SU-DHL-6 (cell line): ENCODE results near the gene ITPKB.
"Not testable (repeated sequence)": the region's sequence is repeated elsewhere in the genome, so short reads cannot be mapped to it uniquely, and the experiment has no call there.

Source experiments
- H2AFZ ChIP-seq: fragments of 200-600 bp; sonication (generic); 2 replicates; pipeline ENCODE4 v1.6.1; 2014; ENCODE audit warnings: low read depth, mild to moderate bottlenecking, moderate library complexity, mixed read lengths, antibody characterized with exemption, low read length; ENCODE audit not compliant: severe bottlenecking
- H3F3A ChIP-seq: fragments of 200-600 bp; shearing (Covaris generic); 2 replicates; pipeline ENCODE4 v1.6.0; 2016; ENCODE audit warnings: antibody characterized with exemption, mild to moderate bottlenecking; ENCODE audit not compliant: insufficient read depth
- H3K27ac ChIP-seq: fragments of 200-600 bp; sonication (generic); 2 replicates; pipeline ENCODE4 v1.5.1; 2016; ENCODE audit warnings: low read depth, mild to moderate bottlenecking, low read length, moderate library complexity, mixed read lengths
- H3K27me3 ChIP-seq: fragments of 200-600 bp; sonication (generic), shearing (Covaris generic); 2 replicates; pipeline ENCODE4 v1.6.0; 2014; ENCODE audit warnings: mild to moderate bottlenecking, low read length
- H3K36me3 ChIP-seq: fragments of 200-600 bp; sonication (generic); 2 replicates; pipeline ENCODE4 v1.6.1; 2014; ENCODE audit warnings: mild to moderate bottlenecking, low read length, mixed read lengths
- H3K4me2 ChIP-seq: fragments of 300-600, 200-600 bp; shearing (Covaris generic), sonication (generic); 2 replicates; pipeline ENCODE4 v1.6.0; 2014; ENCODE audit warnings: low read length, low read depth, mild to moderate bottlenecking; ENCODE audit not compliant: poor library complexity, severe bottlenecking
- H3K4me3 ChIP-seq: fragments of 200-600 bp; sonication (generic); 2 replicates; pipeline ENCODE4 v1.5.1; 2014; ENCODE audit warnings: antibody characterized with exemption, low read length, mild to moderate bottlenecking, mixed read lengths; ENCODE audit not compliant: insufficient read depth, poor library complexity, severe bottlenecking
- H3K79me2 ChIP-seq: fragments of 200-600 bp; sonication (generic); 2 replicates; pipeline ENCODE4 v1.6.1; 2014; ENCODE audit warnings: mild to moderate bottlenecking, low read length, moderate library complexity; ENCODE audit not compliant: insufficient read depth
- H3K9ac ChIP-seq: fragments of 200-600 bp; sonication (generic); 2 replicates; pipeline ENCODE4 v1.7.0; 2014; ENCODE audit warnings: mild to moderate bottlenecking, low read length
- H3K9me2 ChIP-seq: fragments of 200-600 bp; sonication (generic); replicated peaks from 2 replicates; pipeline ENCODE4 v1.6.1; 2014; ENCODE audit warnings: low read length; ENCODE audit not compliant: insufficient read depth
- H3K9me3 ChIP-seq: fragments of 200-600 bp; sonication (generic); 2 replicates; pipeline ENCODE4 v1.6.1; 2014; ENCODE audit warnings: low read length, mixed read lengths; ENCODE audit not compliant: insufficient read depth
- H4K20me1 ChIP-seq: fragments of 200-600 bp; sonication (generic); 2 replicates; pipeline ENCODE4 v1.6.1; 2014; ENCODE audit warnings: low read depth, mild to moderate bottlenecking, antibody characterized with exemption, low read length, moderate library complexity, mixed read lengths
- EZH2phosphoT487 ChIP-seq: fragments of 200-600 bp; sonication (generic), shearing (Covaris generic); conservative IDR thresholded peaks from 2 replicates; pipeline ENCODE4 v1.6.1; 2018; ENCODE audit warnings: mild to moderate bottlenecking, antibody characterized with exemption, low read length, moderate library complexity, mixed read lengths
- TF ChIP-seq, protein P1 (sequence below): fragments of 200-600 bp; sonication (generic); IDR thresholded peaks from one replicate; pipeline ENCODE4 v1.5.1; 2017; ENCODE audit warnings: antibody characterized with exemption, mild to moderate bottlenecking, low read length, moderate library complexity; ENCODE audit not compliant: insufficient read depth, poor library complexity, severe bottlenecking

Gene ITPKB

DNA sequence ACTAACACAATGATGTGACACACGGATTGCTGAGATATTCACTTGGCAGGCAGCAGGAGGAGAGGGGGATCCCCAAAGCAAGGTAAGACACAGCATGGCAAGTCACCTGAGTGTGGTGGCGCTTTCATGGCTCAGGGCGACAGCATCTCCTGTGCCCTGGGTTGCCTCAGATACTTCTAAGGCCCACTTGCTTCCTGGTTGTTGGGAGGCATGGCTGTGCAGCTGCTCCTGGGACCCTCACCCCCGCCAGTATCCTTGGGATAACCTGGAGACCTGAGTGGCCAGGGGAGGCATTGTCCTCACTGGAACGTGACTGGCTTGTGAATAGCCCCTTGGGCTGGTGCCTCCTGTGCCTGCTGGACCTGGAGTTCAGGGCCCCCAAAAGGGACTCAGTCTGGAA lies 120.7 kb downstream of the ITPKB start:
- no peak overlapping the region for H2AFZ ChIP-seq
- H3K27me3 ChIP-seq: no peaks in the 10 kb centered on the region
- TF ChIP-seq EZH2phosphoT487: no peak
- TF ChIP-seq, protein P1, sequence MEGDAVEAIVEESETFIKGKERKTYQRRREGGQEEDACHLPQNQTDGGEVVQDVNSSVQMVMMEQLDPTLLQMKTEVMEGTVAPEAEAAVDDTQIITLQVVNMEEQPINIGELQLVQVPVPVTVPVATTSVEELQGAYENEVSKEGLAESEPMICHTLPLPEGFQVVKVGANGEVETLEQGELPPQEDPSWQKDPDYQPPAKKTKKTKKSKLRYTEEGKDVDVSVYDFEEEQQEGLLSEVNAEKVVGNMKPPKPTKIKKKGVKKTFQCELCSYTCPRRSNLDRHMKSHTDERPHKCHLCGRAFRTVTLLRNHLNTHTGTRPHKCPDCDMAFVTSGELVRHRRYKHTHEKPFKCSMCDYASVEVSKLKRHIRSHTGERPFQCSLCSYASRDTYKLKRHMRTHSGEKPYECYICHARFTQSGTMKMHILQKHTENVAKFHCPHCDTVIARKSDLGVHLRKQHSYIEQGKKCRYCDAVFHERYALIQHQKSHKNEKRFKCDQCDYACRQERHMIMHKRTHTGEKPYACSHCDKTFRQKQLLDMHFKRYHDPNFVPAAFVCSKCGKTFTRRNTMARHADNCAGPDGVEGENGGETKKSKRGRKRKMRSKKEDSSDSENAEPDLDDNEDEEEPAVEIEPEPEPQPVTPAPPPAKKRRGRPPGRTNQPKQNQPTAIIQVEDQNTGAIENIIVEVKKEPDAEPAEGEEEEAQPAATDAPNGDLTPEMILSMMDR: no peak
- no peak overlapping the region for H3K4me2 ChIP-seq
- H3K4me3 ChIP-seq: no peak overlapping the region
- H3K9me3 ChIP-seq: no peaks in the 10 kb centered on the region
- H3F3A ChIP-seq: no peaks in the 10 kb centered on the region
- no peaks in the 10 kb centered on the region for H3K79me2 ChIP-seq
- H3K36me3 ChIP-seq: no peaks in the 10 kb centered on the region
- no peaks in the 10 kb centered on the region for H3K9me2 ChIP-seq
- no peak overlapping the region for H3K27ac ChIP-seq
- no peak overlapping the region for H3K9ac ChIP-seq
- H4K20me1 ChIP-seq: no peaks in the 10 kb centered on the region

GRCh38 chr1:226617719-226618118 lies 121.4 kb downstream of the ITPKB start:
- H3K27ac ChIP-seq, H3K27me3 ChIP-seq, H3K4me2 ChIP-seq, H4K20me1 ChIP-seq, H3K79me2 ChIP-seq, H3K9me2 ChIP-seq, H3K9ac ChIP-seq, H3K4me3 ChIP-seq, H3F3A ChIP-seq, H2AFZ ChIP-seq, H3K36me3 ChIP-seq, H3K9me3 ChIP-seq: not testable (repeated sequence)

DNA sequence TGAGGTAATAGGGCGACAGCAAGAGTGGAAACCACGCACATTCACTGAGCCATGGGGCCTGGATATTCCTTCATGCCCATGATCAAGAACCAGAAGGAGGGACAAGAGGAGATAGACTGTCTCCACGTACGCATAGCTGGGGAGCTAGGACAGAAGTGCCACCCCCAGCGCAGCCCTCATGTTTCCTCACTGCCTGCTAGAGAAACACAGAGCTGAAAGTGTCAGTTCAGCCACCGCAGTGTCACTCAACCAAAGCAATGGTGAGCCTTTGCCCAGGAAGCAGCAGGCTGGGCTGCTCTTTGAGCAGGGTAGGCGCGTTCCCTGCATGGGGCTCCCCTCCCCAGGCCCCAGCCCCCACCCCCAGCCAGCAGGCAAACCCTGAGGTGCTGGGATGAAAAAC lies 122.0 kb downstream of the ITPKB start:
- Histone ChIP-seq H3K9me3 (no peaks in the 10 kb centered on the region), H3K4me2 (no peak overlapping the region), H3K27me3 (no peaks in the 10 kb centered on the region), H3K9me2 (no peaks in the 10 kb centered on the region), H3K4me3 (no peak overlapping the region), H3K36me3 (no peaks in the 10 kb centered on the region), H4K20me1 (no peaks in the 10 kb centered on the region), H3K79me2 (no peaks in the 10 kb centered on the region), H2AFZ (no peak overlapping the region), H3F3A (no peaks in the 10 kb centered on the region), H3K9ac (no peak overlapping the region), H3K27ac (no peak overlapping the region)
- TF ChIP-seq EZH2phosphoT487: no peak
- TF ChIP-seq, protein P1: no peak

DNA sequence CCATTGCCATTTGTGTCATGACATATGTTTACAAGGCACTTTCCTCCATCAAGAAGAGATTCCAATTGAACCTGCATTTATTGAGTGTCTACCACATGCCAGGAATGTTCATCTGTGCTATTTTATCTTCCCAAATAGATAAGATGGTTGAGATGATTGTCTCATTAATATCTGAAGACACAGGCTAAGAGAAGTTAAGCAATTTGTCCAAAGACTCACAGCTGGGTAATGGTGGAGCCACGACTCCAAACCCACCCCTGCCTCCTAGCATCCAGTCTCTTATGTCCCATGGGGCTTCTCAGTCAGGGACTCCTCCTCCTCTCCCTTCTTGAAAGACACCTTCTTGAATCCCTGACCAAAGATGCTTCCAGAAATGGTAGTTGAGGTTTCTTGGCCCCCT lies 122.4 kb downstream of the ITPKB start:
- no peak for TF ChIP-seq EZH2phosphoT487
- TF ChIP-seq, protein P1: no peak
- Histone ChIP-seq H3K36me3 (no peaks in the 10 kb centered on the region), H3K27me3 (no peaks in the 10 kb centered on the region), H4K20me1 (no peaks in the 10 kb centered on the region), H3K27ac (no peak overlapping the region), H3K9me2 (no peaks in the 10 kb centered on the region), H3K9me3 (no peaks in the 10 kb centered on the region), H3K4me2 (no peak overlapping the region), H3K4me3 (no peak overlapping the region), H3F3A (no peaks in the 10 kb centered on the region), H2AFZ (no peak overlapping the region), H3K9ac (no peak overlapping the region), H3K79me2 (no peaks in the 10 kb centered on the region)
